A549 (cell line): Measurements from ENCODE around the gene PDE8B.

ENCODE experiments used
- EP300 ChIP-seq, 2 experiments: fragments of >200 bp; sonication (Bioruptor Twin); formaldehyde crosslinking; IDR thresholded peaks; 2 replicates in 1 of 2; 3 replicates in 1 of 2; pipeline ENCODE4 v1.6.1; 2016 to 2017
- KDM1A ChIP-seq: fragments of 200-600 bp; sonication (generic); IDR thresholded peaks from 2 replicates; pipeline ENCODE4 v1.6.1; 2016; ENCODE audit warnings: low read depth, mild to moderate bottlenecking
- NR3C1 ChIP-seq: fragments of >200 bp; sonication (Bioruptor Twin); formaldehyde crosslinking; IDR thresholded peaks from 3 replicates; pipeline ENCODE4 v1.6.1; 2017
- POLR2A ChIP-seq: IDR thresholded peaks from 2 replicates; pipeline ENCODE4 v1.6.1; 2012; ENCODE audit warnings: mild to moderate bottlenecking, low read length
- RFX5 ChIP-seq: fragments of 450-650 bp; IDR thresholded peaks from 2 replicates; pipeline ENCODE4 v1.7.1; 2014; ENCODE audit warnings: antibody characterized with exemption, mild to moderate bottlenecking, moderate library complexity
- RNF2 ChIP-seq: fragments of 200-600 bp; sonication (generic); IDR thresholded peaks from 2 replicates; pipeline ENCODE4 v1.6.1; 2016; ENCODE audit warnings: low read depth, mild to moderate bottlenecking, antibody characterized with exemption, moderate library complexity, borderline replicate concordance
- TF ChIP-seq, protein P1 (sequence below): fragments of >200 bp; sonication (Bioruptor Twin); formaldehyde crosslinking; IDR thresholded peaks from 3 replicates; pipeline ENCODE4 v1.5.1; 2016
- TF ChIP-seq, protein P2 (sequence below): fragments of 150-350 bp; IDR thresholded peaks from 2 replicates; pipeline ENCODE4 v1.6.1; 2014; ENCODE audit warnings: low read depth, mild to moderate bottlenecking, low read length
- TF ChIP-seq, protein P3 (sequence below): fragments of 450-650 bp; IDR thresholded peaks from 2 replicates; pipeline ENCODE4 v1.6.1; 2014; ENCODE audit warnings: antibody characterized with exemption

DNA sequence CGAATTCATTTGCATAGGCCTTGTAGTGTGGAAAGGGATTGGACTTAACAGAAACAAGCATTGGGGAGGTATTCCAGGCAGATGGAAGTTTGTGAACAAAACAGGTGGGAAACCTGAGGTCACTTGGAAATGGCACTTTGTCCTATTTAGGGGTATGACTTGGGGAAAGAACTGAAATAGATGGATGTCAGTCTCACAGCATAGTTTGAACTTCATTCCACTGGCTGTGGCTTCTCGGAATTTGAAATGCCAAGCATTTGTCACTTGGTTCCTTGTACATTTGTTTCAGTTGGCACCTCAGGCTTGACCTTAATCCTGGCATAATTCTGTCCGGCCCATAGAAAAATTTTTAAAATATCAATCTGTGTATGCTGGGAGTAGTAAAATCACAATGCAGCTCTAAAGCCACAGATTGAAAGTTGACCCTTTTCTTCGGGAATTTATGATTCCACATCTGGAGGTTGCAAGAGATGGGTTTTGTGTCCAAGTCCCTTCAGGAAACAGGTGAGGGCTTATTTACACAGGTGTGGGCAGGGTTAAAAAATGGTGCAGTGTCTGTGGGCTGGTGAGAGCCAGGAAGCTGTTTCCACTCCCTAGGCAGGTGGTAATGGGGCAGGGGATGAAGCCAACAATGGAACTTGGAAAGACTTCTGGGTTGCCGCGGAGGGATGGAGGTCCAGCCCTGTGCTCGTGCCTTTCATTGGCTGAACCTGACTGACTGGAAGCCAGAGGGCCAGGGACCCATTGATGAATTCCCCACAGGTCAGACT, 39.2 kb upstream of the PDE8B start:
- no peak for TF ChIP-seq EP300 (IDR thresholded peaks at IDR 0.05)
- TF ChIP-seq POLR2A = no peak
- TF ChIP-seq NR3C1 = no peak
- no peak for TF ChIP-seq KDM1A
- TF ChIP-seq, protein P1, sequence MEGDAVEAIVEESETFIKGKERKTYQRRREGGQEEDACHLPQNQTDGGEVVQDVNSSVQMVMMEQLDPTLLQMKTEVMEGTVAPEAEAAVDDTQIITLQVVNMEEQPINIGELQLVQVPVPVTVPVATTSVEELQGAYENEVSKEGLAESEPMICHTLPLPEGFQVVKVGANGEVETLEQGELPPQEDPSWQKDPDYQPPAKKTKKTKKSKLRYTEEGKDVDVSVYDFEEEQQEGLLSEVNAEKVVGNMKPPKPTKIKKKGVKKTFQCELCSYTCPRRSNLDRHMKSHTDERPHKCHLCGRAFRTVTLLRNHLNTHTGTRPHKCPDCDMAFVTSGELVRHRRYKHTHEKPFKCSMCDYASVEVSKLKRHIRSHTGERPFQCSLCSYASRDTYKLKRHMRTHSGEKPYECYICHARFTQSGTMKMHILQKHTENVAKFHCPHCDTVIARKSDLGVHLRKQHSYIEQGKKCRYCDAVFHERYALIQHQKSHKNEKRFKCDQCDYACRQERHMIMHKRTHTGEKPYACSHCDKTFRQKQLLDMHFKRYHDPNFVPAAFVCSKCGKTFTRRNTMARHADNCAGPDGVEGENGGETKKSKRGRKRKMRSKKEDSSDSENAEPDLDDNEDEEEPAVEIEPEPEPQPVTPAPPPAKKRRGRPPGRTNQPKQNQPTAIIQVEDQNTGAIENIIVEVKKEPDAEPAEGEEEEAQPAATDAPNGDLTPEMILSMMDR = no peak
- TF ChIP-seq, protein P2, sequence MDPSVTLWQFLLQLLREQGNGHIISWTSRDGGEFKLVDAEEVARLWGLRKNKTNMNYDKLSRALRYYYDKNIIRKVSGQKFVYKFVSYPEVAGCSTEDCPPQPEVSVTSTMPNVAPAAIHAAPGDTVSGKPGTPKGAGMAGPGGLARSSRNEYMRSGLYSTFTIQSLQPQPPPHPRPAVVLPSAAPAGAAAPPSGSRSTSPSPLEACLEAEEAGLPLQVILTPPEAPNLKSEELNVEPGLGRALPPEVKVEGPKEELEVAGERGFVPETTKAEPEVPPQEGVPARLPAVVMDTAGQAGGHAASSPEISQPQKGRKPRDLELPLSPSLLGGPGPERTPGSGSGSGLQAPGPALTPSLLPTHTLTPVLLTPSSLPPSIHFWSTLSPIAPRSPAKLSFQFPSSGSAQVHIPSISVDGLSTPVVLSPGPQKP = no peak
- TF ChIP-seq, protein P3, sequence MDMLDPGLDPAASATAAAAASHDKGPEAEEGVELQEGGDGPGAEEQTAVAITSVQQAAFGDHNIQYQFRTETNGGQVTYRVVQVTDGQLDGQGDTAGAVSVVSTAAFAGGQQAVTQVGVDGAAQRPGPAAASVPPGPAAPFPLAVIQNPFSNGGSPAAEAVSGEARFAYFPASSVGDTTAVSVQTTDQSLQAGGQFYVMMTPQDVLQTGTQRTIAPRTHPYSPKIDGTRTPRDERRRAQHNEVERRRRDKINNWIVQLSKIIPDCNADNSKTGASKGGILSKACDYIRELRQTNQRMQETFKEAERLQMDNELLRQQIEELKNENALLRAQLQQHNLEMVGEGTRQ = no peak
- no peak for TF ChIP-seq RFX5
- TF ChIP-seq RNF2 = no peak
